ENCODE data around the gene SPANXA1.
"Not testable (repeated sequence)": the region's sequence is repeated elsewhere in the genome, so short reads cannot be mapped to it uniquely, and the experiment has no call there.

Gene SPANXA1, protein sequence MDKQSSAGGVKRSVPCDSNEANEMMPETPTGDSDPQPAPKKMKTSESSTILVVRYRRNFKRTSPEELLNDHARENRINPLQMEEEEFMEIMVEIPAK

DNA sequence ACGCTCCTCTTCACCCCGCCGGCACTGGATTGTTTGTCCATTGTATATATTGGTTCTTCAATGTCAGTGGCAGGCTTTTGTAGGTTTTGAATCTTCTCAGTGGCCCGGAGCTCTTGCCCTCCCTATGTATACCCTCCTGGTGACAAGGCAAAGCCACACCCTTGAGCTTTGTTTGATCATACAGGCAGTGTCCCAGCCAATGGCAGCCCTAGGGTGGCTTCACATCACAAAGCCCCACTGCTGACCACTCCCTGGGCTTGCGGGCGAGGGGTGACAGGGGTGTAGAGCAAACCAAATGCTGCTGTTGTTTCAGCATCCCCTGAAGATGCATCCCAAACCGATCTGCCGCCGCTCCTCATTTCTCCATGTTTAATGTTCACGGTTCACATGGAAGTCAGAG, at the start of gene SPANXA1:
Gene SPANXA1, minus strand, starts transcription at position 101 of the 400 bp plus-strand sequence. Its CDS starts 60 bp downstream, at position 41.
- H3K9ac ChIP-seq; H2AFZ ChIP-seq (ENCODE audit: low read depth); H3K27ac ChIP-seq; H3K36me3 ChIP-seq (ENCODE audit: insufficient read depth); H3K4me1 ChIP-seq (ENCODE audit: low read depth, poor library complexity, severe bottlenecking); H4K20me1 ChIP-seq (ENCODE audit: insufficient read depth); H3K27me3 ChIP-seq (ENCODE audit: insufficient read depth, low read depth); H3K4me3 ChIP-seq (IDR thresholded peaks at IDR 0.05; ENCODE audit: insufficient read depth, low read depth, low read length); H3K79me2 ChIP-seq (ENCODE audit: insufficient read depth, low read depth); H3K4me2 ChIP-seq: not testable (repeated sequence)

DNA sequence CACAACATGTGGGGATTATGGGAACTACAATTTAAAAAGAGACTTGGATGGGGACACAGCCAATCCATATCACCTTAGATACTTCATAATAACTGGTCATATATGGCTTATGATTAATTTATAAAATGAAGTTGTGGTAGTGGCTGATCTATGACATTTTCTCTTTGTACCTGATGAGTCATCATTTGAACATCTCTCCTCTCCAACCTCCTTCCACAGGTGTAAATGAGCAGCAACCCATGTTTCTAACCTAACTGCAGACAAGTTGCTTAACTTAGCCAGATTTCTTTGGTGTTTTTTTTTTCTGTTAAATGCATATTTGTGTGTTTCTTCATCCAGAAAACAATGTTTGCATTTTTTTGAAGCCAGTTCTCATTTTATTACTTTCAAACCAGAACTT, 47.6 kb upstream of the SPANXA1 start:
- no peak overlapping the region for H3K4me2 ChIP-seq
- no peak overlapping the region for H2AFZ ChIP-seq (ENCODE audit: low read depth)
- H3K9ac ChIP-seq: no peak overlapping the region
- TF ChIP-seq, protein P1, sequence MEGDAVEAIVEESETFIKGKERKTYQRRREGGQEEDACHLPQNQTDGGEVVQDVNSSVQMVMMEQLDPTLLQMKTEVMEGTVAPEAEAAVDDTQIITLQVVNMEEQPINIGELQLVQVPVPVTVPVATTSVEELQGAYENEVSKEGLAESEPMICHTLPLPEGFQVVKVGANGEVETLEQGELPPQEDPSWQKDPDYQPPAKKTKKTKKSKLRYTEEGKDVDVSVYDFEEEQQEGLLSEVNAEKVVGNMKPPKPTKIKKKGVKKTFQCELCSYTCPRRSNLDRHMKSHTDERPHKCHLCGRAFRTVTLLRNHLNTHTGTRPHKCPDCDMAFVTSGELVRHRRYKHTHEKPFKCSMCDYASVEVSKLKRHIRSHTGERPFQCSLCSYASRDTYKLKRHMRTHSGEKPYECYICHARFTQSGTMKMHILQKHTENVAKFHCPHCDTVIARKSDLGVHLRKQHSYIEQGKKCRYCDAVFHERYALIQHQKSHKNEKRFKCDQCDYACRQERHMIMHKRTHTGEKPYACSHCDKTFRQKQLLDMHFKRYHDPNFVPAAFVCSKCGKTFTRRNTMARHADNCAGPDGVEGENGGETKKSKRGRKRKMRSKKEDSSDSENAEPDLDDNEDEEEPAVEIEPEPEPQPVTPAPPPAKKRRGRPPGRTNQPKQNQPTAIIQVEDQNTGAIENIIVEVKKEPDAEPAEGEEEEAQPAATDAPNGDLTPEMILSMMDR (conservative IDR thresholded peaks at IDR 0.05; ENCODE audit: low read depth, low read length): no peak
- no peak overlapping the region for H3K27ac ChIP-seq
- no peaks in the 10 kb centered on the region for H4K20me1 ChIP-seq (ENCODE audit: insufficient read depth)
- no peaks in the 10 kb centered on the region for H3K36me3 ChIP-seq (ENCODE audit: insufficient read depth)
- no peaks in the 10 kb centered on the region for H3K79me2 ChIP-seq (ENCODE audit: insufficient read depth, low read depth)
- H3K4me3 ChIP-seq (IDR thresholded peaks at IDR 0.05; ENCODE audit: insufficient read depth, low read depth, low read length): no peak overlapping the region
- H3K4me1 ChIP-seq (ENCODE audit: low read depth, poor library complexity, severe bottlenecking): no peaks in the 10 kb centered on the region
- H3K27me3 ChIP-seq (ENCODE audit: insufficient read depth, low read depth): no peaks in the 10 kb centered on the region

DNA sequence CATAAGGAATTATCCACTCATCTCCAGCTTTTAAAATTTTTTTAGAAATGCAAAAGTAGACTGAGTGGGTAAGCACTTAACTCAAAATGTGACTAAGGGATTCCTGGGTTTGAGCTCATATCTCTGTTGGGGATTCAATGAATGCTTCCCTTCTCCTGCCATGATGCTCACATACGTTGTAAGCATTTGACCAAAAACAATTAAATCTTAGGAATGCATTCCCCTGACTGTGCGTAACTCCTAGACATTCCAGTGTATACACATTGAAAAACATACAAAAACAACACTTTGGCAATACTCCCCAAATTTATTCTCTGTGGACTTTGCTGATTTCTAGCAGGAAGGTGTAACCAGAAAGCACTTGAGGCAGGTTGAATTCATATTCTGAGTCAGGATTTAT, 34.8 kb upstream of the SPANXA1 start:
- TF ChIP-seq, protein P1 (conservative IDR thresholded peaks at IDR 0.05; ENCODE audit: low read depth, low read length): no peak
- Histone ChIP-seq H3K4me2 (no peak overlapping the region), H3K79me2 (ENCODE audit: insufficient read depth, low read depth) (no peaks in the 10 kb centered on the region), H3K27me3 (ENCODE audit: insufficient read depth, low read depth) (no peaks in the 10 kb centered on the region), H3K4me1 (ENCODE audit: low read depth, poor library complexity, severe bottlenecking) (no peaks in the 10 kb centered on the region), H3K4me3 (IDR thresholded peaks at IDR 0.05; ENCODE audit: insufficient read depth, low read depth, low read length) (no peak overlapping the region), H2AFZ (ENCODE audit: low read depth) (no peak overlapping the region), H3K27ac (no peak overlapping the region), H3K36me3 (ENCODE audit: insufficient read depth) (no peaks in the 10 kb centered on the region), H3K9ac (no peak overlapping the region), H4K20me1 (ENCODE audit: insufficient read depth) (no peaks in the 10 kb centered on the region)

DNA sequence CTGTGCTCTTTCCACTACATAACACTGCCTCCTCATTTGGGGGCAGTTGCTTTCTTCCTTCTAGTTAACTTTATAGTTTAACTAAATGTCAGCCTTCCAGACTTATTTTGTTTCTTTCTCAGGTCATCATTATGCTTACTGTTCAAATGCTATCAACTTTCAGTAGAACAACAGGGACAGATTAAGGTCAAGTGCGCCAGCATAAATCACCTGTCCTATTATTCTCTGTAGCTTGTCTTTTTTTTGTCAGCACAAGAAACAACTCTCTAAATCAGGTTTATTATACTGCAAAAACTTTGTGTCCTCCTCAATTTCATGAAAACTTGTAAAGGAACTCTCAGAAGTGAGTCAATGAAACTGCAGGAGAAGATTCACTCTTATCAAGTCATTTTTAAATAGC, 24.6 kb upstream of the SPANXA1 start:
- H3K4me2 ChIP-seq: no peak overlapping the region
- TF ChIP-seq, protein P1 (conservative IDR thresholded peaks at IDR 0.05; ENCODE audit: low read depth, low read length): no peak
- no peaks in the 10 kb centered on the region for H4K20me1 ChIP-seq (ENCODE audit: insufficient read depth)
- no peak overlapping the region for H3K27ac ChIP-seq
- H3K79me2 ChIP-seq (ENCODE audit: insufficient read depth, low read depth): no peaks in the 10 kb centered on the region
- H3K27me3 ChIP-seq (ENCODE audit: insufficient read depth, low read depth): no peaks in the 10 kb centered on the region
- no peak overlapping the region for H2AFZ ChIP-seq (ENCODE audit: low read depth)
- H3K4me1 ChIP-seq (ENCODE audit: low read depth, poor library complexity, severe bottlenecking): no peaks in the 10 kb centered on the region
- no peak overlapping the region for H3K4me3 ChIP-seq (IDR thresholded peaks at IDR 0.05; ENCODE audit: insufficient read depth, low read depth, low read length)
- no peaks in the 10 kb centered on the region for H3K36me3 ChIP-seq (ENCODE audit: insufficient read depth)
- no peak overlapping the region for H3K9ac ChIP-seq

DNA sequence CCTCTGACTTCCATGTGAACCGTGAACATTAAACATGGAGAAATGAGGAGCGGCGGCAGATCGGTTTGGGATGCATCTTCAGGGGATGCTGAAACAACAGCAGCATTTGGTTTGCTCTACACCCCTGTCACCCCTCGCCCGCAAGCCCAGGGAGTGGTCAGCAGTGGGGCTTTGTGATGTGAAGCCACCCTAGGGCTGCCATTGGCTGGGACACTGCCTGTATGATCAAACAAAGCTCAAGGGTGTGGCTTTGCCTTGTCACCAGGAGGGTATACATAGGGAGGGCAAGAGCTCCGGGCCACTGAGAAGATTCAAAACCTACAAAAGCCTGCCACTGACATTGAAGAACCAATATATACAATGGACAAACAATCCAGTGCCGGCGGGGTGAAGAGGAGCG, 4.9 kb upstream of the SPANXA1 start, which contains the start of gene SPANXA2:
Gene SPANXA2, plus strand, starts transcription at position 301 of the 400 bp plus-strand sequence. Its CDS starts 60 bp downstream, at position 361.
- not testable (repeated sequence) for H3K27me3 ChIP-seq (ENCODE audit: insufficient read depth, low read depth); H3K36me3 ChIP-seq (ENCODE audit: insufficient read depth); H3K79me2 ChIP-seq (ENCODE audit: insufficient read depth, low read depth); H3K4me2 ChIP-seq; H3K4me3 ChIP-seq (IDR thresholded peaks at IDR 0.05; ENCODE audit: insufficient read depth, low read depth, low read length); H3K4me1 ChIP-seq (ENCODE audit: low read depth, poor library complexity, severe bottlenecking); H2AFZ ChIP-seq (ENCODE audit: low read depth); H4K20me1 ChIP-seq (ENCODE audit: insufficient read depth); H3K9ac ChIP-seq; H3K27ac ChIP-seq

DNA sequence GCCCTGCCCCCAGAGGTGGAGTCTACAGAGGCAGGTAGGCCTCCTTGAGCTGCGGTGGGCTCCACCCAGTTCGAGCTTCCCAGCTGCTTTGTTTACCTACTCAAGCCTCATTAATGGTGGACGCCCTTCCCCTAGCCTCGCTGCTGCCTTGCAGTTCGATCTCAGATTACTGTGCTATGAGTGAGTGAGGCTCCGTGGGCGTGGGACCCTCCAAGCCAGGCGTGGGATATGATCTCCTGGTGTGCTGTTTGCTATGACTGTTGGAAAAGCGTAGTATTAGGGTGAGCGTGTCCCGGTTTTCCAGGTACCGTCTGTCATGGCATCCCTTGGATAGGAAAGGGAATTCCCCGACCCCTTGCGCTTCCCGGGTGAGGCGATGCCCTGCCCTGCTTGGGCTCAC, 42.0 kb downstream of the SPANXA1 start:
- not testable (repeated sequence) for H3K4me3 ChIP-seq (IDR thresholded peaks at IDR 0.05; ENCODE audit: insufficient read depth, low read depth, low read length); H4K20me1 ChIP-seq (ENCODE audit: insufficient read depth); H3K36me3 ChIP-seq (ENCODE audit: insufficient read depth); H3K9ac ChIP-seq; H3K27me3 ChIP-seq (ENCODE audit: insufficient read depth, low read depth); H3K27ac ChIP-seq; H3K4me2 ChIP-seq; H2AFZ ChIP-seq (ENCODE audit: low read depth); H3K4me1 ChIP-seq (ENCODE audit: low read depth, poor library complexity, severe bottlenecking); H3K79me2 ChIP-seq (ENCODE audit: insufficient read depth, low read depth)
